Measurements from ENCODE around the gene ADPRHL1. TPM values are rescaled to one million over a fixed set of nuclear protein-coding genes. Genes with fewer than 3 reads are reported as not detected.

ADPRHL1 gene
- total RNA-seq, 4 donors from 2014 or later = 2.5 to 8.6 (median 5.5) TPM

DNA sequence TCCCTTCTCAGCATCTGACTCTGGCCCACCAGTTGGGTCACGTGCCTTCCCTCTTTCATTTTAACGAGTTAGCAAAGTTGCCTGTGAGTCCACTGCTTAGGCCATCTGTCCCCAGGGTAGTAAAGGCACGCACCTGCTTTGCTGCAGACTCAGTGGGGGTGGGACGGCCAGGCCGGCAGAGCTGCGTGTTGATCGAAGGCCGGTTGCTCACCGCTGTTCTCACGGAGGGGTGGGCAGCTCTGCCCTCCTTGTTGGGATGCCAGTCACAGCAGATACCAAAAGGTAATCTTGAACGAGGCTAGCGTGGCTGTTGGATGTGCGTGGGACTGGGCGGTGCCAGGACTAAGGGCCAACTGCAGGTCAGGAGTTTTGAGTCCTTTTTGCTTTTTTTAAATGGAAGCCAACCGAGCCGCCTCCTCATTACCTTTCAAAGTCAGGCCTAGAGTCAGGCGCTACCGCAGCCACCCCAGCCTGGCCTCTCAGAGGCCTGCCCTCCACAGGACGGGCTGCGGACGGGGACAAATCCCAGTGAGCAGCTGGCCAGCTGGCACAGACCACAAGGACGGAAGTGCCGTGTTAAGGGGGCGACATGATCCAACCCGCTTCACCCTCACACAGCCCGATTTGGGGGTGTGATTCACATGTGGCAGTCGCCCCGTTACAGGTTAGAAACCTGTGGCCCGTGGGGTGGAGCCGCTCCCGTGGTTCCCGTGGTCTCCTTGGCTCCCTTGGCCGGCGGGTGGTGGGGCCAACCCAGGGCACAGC, 20.6 kb downstream of the ADPRHL1 start:
- TF ChIP-seq EP300 (IDR thresholded peaks at IDR 0.05) = no peak
- TF ChIP-seq POLR2A (IDR thresholded peaks at IDR 0.05) = no peak
- Histone ChIP-seq H3K27me3 (no peaks in the 10 kb centered on the region), H3K9me3 (no peaks in the 10 kb centered on the region), H3K36me3 (no peaks in the 10 kb centered on the region), H3K4me3 (no peak overlapping the region), H3K27ac (no peak overlapping the region), H3K4me1 (no peaks in the 10 kb centered on the region)
- WGBS = 90% methylated on average over 21 of the region's 34 CpGs
- no peak for DNase-seq (ENCODE audit: low spot score in 2 of 2)

DNA sequence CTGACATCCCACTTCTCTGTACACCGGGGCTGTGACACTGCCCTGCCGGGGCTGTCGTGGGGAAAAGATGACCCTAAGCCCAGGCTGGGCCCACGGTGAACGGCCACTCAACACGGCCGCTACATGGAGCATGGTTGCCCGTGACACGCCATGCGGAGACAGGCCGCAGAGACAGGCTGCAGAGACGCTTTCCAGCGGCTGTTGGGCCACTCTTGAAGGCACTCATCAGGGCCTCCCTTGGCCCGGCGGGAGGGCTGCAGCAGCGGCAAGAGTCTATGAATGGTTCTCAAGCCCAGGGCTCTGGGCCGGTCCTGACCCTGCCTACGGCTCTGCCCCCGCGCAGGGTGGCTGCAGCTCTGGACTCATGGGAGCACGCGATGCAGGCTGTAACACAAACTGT, 22.1 kb downstream of the ADPRHL1 start:
- no peak overlapping the region for H3K4me3 ChIP-seq
- H3K9me3 ChIP-seq = no peaks in the 10 kb centered on the region
- TF ChIP-seq POLR2AphosphoS5 (IDR thresholded peaks at IDR 0.05) (no peak), POLR2A (IDR thresholded peaks at IDR 0.05) (no peak), EP300 (IDR thresholded peaks at IDR 0.05) (no peak), CTCF (IDR thresholded peaks at IDR 0.05) (no peak)
- no peak for DNase-seq (ENCODE audit: low spot score in 2 of 2)
- 95% methylated on average over 7 of the region's 22 CpGs for WGBS
- H3K27ac ChIP-seq = no peak overlapping the region
- H3K4me1 ChIP-seq = no peaks in the 10 kb centered on the region
- no peaks in the 10 kb centered on the region for H3K36me3 ChIP-seq
- H3K27me3 ChIP-seq = no peaks in the 10 kb centered on the region

GRCh38 chr13:113430378-113431110, 22.7 kb downstream of the ADPRHL1 start:
- 93% methylated on average over 22 of the region's 23 CpGs for WGBS
- Histone ChIP-seq H3K27ac (no peak overlapping the region), H3K4me1 (no peaks in the 10 kb centered on the region), H3K9me3 (no peaks in the 10 kb centered on the region), H3K27me3 (no peaks in the 10 kb centered on the region), H3K36me3 (no peaks in the 10 kb centered on the region), H3K4me3 (no peak overlapping the region)
- no peak for DNase-seq (ENCODE audit: low spot score in 2 of 2)
- no peak for TF ChIP-seq CTCF (IDR thresholded peaks at IDR 0.05)
- TF ChIP-seq POLR2A (IDR thresholded peaks at IDR 0.05) = no peak
- TF ChIP-seq POLR2AphosphoS5 (IDR thresholded peaks at IDR 0.05) = no peak
- TF ChIP-seq EP300 (IDR thresholded peaks at IDR 0.05) = no peak

DNA sequence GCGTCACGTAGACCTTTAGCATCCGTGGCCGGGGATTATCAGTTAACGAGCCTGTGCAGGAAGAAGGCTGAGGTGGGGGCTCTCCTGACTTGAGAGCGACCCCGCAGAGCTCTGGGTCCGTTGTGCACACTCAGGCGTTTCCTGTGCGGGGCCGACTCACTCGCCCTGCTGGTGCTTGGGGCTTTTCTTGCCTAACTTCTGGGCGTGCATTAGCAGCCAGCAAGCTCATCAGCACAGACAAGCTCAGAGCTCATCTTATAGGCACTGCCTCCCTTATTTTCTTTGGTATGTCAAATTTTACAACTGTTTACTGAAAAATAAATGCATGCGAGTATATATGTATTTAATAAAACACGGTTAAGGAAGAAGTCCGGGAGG, 23.7 kb downstream of the ADPRHL1 start:
- no peaks in the 10 kb centered on the region for H3K36me3 ChIP-seq
- H3K27ac ChIP-seq = no peak overlapping the region
- H3K4me3 ChIP-seq = no peak overlapping the region
- TF ChIP-seq EP300 (IDR thresholded peaks at IDR 0.05) = no peak
- no peak for TF ChIP-seq POLR2AphosphoS5 (IDR thresholded peaks at IDR 0.05)
- no peak for TF ChIP-seq CTCF (IDR thresholded peaks at IDR 0.05)
- 82% methylated on average over 15 of the region's 16 CpGs for WGBS
- H3K4me1 ChIP-seq = no peaks in the 10 kb centered on the region
- DNase-seq (ENCODE audit: low spot score in 2 of 2) = no peak
- no peaks in the 10 kb centered on the region for H3K9me3 ChIP-seq
- no peaks in the 10 kb centered on the region for H3K27me3 ChIP-seq

- Histone ChIP-seq H3K4me3 (no peak overlapping the region), H3K9me3 (no peaks in the 10 kb centered on the region), H3K36me3 (no peaks in the 10 kb centered on the region), H3K4me1 (no peaks in the 10 kb centered on the region), H3K27me3 (no peaks in the 10 kb centered on the region), H3K27ac (no peak overlapping the region)
- 96% methylated on average over 42 of the region's 45 CpGs for WGBS
- peak in 1 of 2 donors; percentile 50 for DNase-seq (ENCODE audit: low spot score in 2 of 2)
- TF ChIP-seq EP300 (IDR thresholded peaks at IDR 0.05) (no peak), CTCF (IDR thresholded peaks at IDR 0.05) (no peak), POLR2A (IDR thresholded peaks at IDR 0.05) (no peak), POLR2AphosphoS5 (IDR thresholded peaks at IDR 0.05) (no peak)
Measured at GRCh38 chr13:113428871-113429607, 24.2 kb downstream of the ADPRHL1 start.
